ENCODE data around the gene YAP1. TPM values are rescaled to one million over a fixed set of nuclear protein-coding genes. Genes with fewer than 3 reads are reported as not detected.

Gene YAP1
- total and polyA plus RNA-seq, 3 donors from 2014 or later: 44.2 to 144 (median 110) TPM

- no peaks in the 10 kb centered on the region for H3K9me3 ChIP-seq
- H3K27ac ChIP-seq: peak overlapping the region in 1 of 2 donors; percentile 6
- H3K36me3 ChIP-seq (ENCODE audit: low read depth, missing control alignments): no peaks in the 10 kb centered on the region
- TF ChIP-seq POLR2A (IDR thresholded peaks at IDR 0.05): no peak
- no peak for TF ChIP-seq CTCF (IDR thresholded peaks at IDR 0.05)
- WGBS, 2 donors: 39 to 57% methylated on average over 2 of the region's 2 CpGs
- H3K4me3 ChIP-seq: no peak overlapping the region
- H3K27me3 ChIP-seq: no peaks in the 10 kb centered on the region
- intact Hi-C loops (cut with DNase I; ENCODE audit: low total_unique reads): no loop called here
- H3K4me1 ChIP-seq: no peaks in the 10 kb centered on the region
- peak; percentile 81 for DNase-seq
Measured at GRCh38 chr11:102157219-102157618, 47.0 kb downstream of the YAP1 start.

GRCh38 chr11:102158164-102158735 lies 48.0 kb downstream of the YAP1 start:
- no peak overlapping the region for H3K4me3 ChIP-seq
- no peak for TF ChIP-seq CTCF (IDR thresholded peaks at IDR 0.05)
- no peak for TF ChIP-seq POLR2A (IDR thresholded peaks at IDR 0.05)
- WGBS, 2 donors: 57 to 72% methylated on average over 2 of the region's 2 CpGs
- no peak for DNase-seq
- intact Hi-C loops (cut with DNase I; ENCODE audit: low total_unique reads): no loop called here
- no peaks in the 10 kb centered on the region for H3K4me1 ChIP-seq
- H3K9me3 ChIP-seq: no peaks in the 10 kb centered on the region
- no peak overlapping the region for H3K27ac ChIP-seq
- no peaks in the 10 kb centered on the region for H3K36me3 ChIP-seq (ENCODE audit: low read depth, missing control alignments)
- H3K27me3 ChIP-seq: no peaks in the 10 kb centered on the region

GRCh38 chr11:102163368-102163767 lies 53.1 kb downstream of the YAP1 start:
- Histone ChIP-seq H3K27ac (no peak overlapping the region), H3K4me3 (no peak overlapping the region), H3K36me3 (ENCODE audit: low read depth, missing control alignments) (no peaks in the 10 kb centered on the region), H3K9me3 (no peaks in the 10 kb centered on the region), H3K27me3 (no peaks in the 10 kb centered on the region), H3K4me1 (no peaks in the 10 kb centered on the region)
- intact Hi-C loops (cut with DNase I; ENCODE audit: low total_unique reads): no loop called here
- 83 to 85% methylated on average over 4 of the region's 4 CpGs for WGBS, 2 donors
- no peak for TF ChIP-seq CTCF (IDR thresholded peaks at IDR 0.05)
- no peak for TF ChIP-seq POLR2A (IDR thresholded peaks at IDR 0.05)
- DNase-seq: no peak

- Histone ChIP-seq H3K9me3 (no peaks in the 10 kb centered on the region), H3K27me3 (no peaks in the 10 kb centered on the region), H3K4me1 (no peaks in the 10 kb centered on the region), H3K36me3 (ENCODE audit: low read depth, missing control alignments) (no peaks in the 10 kb centered on the region), H3K27ac (no peak overlapping the region), H3K4me3 (no peak overlapping the region)
- 91 to 93% methylated on average over 6 of the region's 6 CpGs for WGBS, 2 donors
- intact Hi-C loops (cut with DNase I; ENCODE audit: low total_unique reads): no loop called here
- TF ChIP-seq CTCF (IDR thresholded peaks at IDR 0.05) (no peak), POLR2A (IDR thresholded peaks at IDR 0.05) (no peak)
- no peak for DNase-seq
Measured at GRCh38 chr11:102166175-102167064, 56.2 kb downstream of the YAP1 start.
